Gastroesophageal sphincter (tissue), 4 donors: ENCODE data around the gene RDH16. TPM values are rescaled to one million over a fixed set of nuclear protein-coding genes. Genes with fewer than 3 reads are reported as not detected.
"Not testable (repeated sequence)": the region's sequence is repeated elsewhere in the genome, so short reads cannot be mapped to it uniquely, and the experiment has no call there.

ENCODE experiments used
- ATAC-seq: fragments of 150-250 bp; one replicate; pipeline ENCODE4 v1.9.1; 2016; ENCODE audit warnings: mild to moderate bottlenecking, moderate library complexity
- H3K27ac ChIP-seq, 4 donors: fragments of 200-600 bp; sonication (generic) in 3 of 4; 1 replicate in 3 of 4; 2 replicates in 1 of 4; pipeline ENCODE4 v1.5.1; 2016 to 2019
- H3K27me3 ChIP-seq: fragments of 200-600 bp; sonication (generic); one replicate; pipeline ENCODE4 v1.5.1; 2019
- H3K36me3 ChIP-seq, 2 donors: fragments of 200-600 bp; sonication (generic); one replicate each; pipeline ENCODE4 v1.5.1; 2019; ENCODE audit warnings: control low read depth in 1 of 2
- H3K4me1 ChIP-seq, 3 donors: fragments of 200-600 bp; sonication (generic); 1 replicate in 2 of 3; 2 replicates in 1 of 3; pipeline ENCODE4 v1.5.1; 2016 to 2019; ENCODE audit warnings: control low read depth in 2 of 3
- H3K4me3 ChIP-seq, 2 donors: fragments of 200-600 bp; sonication (generic); one replicate each; pipeline ENCODE4 v1.5.1; 2019; ENCODE audit warnings: mild to moderate bottlenecking in 1 of 2, moderate library complexity in 1 of 2
- H3K9me3 ChIP-seq, 3 donors: fragments of 200-600 bp; sonication (generic); one replicate each; pipeline ENCODE4 v1.5.1; 2017 to 2019; ENCODE audit warnings: control low read depth in 2 of 3
- EP300 ChIP-seq: sonication (generic); formaldehyde crosslinking; IDR thresholded peaks from one replicate; pipeline ENCODE4 v1.6.1; 2017; ENCODE audit warnings: antibody characterized with exemption, mild to moderate bottlenecking
- POLR2A ChIP-seq, 2 donors: fragments of 450-650 bp; IDR thresholded peaks; one replicate each; pipeline ENCODE4 v1.6.1; 2017; ENCODE audit warnings: antibody characterized with exemption in 2 of 2, mild to moderate bottlenecking in 2 of 2, moderate library complexity in 1 of 2
- POLR2AphosphoS5 ChIP-seq: sonication (generic); formaldehyde crosslinking; IDR thresholded peaks from one replicate; pipeline ENCODE4 v1.6.1; 2017; ENCODE audit warnings: antibody characterized with exemption
- WGBS, 2 donors: methylation state at CpG; one replicate each; pipeline ENCODE4 v1.1.5; 2018; ENCODE audit warnings: low coverage in 1 of 2; 5-methylcytosine and 5-hydroxymethylcytosine counted together
- total RNA-seq, 4 donors: library from RNA; depleted of rRNA; stranded (reverse); fragments of >200 nt; gene quantifications; one replicate each; pipeline ENCODE4 v1.1.0, GENCODE V29; 2016
- TF ChIP-seq, protein P1 (sequence below), 4 experiments: fragments of 200-600 bp in 2 of 4; fragments of 450-650 bp in 2 of 4; sonication (generic) in 1 of 4; IDR thresholded peaks; one replicate each; pipeline ENCODE4 v1.5.1; 2017 to 2019; ENCODE audit warnings: antibody characterized with exemption in 4 of 4, mild to moderate bottlenecking in 2 of 4, moderate library complexity in 2 of 4

The RDH16 gene
- total RNA-seq, 4 donors from 2014 or later: 0.22 to 0.81 (median 0.27) TPM; not detected in 1

DNA sequence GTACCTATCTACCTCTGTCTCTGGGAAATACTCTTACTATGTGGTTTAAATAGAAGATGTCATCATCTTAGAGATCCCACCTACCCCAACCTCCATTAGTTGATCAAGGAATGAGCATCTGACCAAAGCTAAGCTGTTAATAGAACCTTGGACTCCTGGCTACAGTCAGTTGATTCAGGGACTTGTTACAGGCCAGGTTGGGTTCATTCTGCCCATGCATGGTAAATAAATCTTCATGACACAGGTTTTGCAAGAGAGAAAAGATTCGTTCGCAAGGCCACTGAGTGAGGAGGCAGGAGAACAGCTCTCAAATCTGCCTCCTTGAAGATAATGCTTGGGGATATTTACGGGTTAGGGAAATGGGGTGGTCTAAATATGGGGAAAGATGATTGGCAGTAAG is 42.7 kb downstream of the RDH16 start:
- no peaks in the 10 kb centered on the region for H3K36me3 ChIP-seq
- peaks cover 4% of the 10 kb centered on the region for H3K27me3 ChIP-seq
- no peaks in the 10 kb centered on the region for H3K4me1 ChIP-seq
- TF ChIP-seq POLR2AphosphoS5: no peak
- no peak for TF ChIP-seq EP300
- TF ChIP-seq, protein P1, sequence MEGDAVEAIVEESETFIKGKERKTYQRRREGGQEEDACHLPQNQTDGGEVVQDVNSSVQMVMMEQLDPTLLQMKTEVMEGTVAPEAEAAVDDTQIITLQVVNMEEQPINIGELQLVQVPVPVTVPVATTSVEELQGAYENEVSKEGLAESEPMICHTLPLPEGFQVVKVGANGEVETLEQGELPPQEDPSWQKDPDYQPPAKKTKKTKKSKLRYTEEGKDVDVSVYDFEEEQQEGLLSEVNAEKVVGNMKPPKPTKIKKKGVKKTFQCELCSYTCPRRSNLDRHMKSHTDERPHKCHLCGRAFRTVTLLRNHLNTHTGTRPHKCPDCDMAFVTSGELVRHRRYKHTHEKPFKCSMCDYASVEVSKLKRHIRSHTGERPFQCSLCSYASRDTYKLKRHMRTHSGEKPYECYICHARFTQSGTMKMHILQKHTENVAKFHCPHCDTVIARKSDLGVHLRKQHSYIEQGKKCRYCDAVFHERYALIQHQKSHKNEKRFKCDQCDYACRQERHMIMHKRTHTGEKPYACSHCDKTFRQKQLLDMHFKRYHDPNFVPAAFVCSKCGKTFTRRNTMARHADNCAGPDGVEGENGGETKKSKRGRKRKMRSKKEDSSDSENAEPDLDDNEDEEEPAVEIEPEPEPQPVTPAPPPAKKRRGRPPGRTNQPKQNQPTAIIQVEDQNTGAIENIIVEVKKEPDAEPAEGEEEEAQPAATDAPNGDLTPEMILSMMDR (IDR thresholded peaks at IDR 0.05): no peak
- no peak for TF ChIP-seq POLR2A (IDR thresholded peaks at IDR 0.05)
- peaks cover 0 to 10% (median 0%) of the 10 kb centered on the region in 3 donors for H3K9me3 ChIP-seq
- 71 to 89% methylated on average over 3 of the region's 3 CpGs for WGBS, 2 donors
- H3K27ac ChIP-seq: no peak overlapping the region
- H3K4me3 ChIP-seq: no peak overlapping the region
- no peak for ATAC-seq

DNA sequence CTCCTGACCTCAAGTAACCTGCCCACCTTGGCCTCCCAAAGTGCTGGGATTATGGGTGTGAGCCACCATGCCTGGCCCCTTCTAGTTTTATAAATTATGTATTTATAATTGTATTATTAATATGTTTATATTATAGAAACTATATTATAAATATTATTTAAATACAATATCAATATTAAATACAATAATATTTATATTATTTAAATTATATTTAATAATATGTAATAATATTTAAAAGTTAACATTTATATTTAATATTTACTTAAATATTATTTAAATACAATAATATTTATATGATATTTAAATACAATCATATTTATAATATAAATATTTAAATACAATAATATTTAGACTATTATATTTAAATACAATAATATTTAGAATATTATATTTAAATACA is 43.2 kb downstream of the RDH16 start:
- no peak for ATAC-seq
- TF ChIP-seq EP300: no peak
- TF ChIP-seq, protein P1 (IDR thresholded peaks at IDR 0.05): no peak
- no peak for TF ChIP-seq POLR2A (IDR thresholded peaks at IDR 0.05)
- no peaks in the 10 kb centered on the region for H3K4me1 ChIP-seq
- peaks cover 8% of the 10 kb centered on the region for H3K27me3 ChIP-seq
- no peak overlapping the region for H3K4me3 ChIP-seq
- H3K9me3 ChIP-seq: peaks cover 0 to 15% (median 0%) of the 10 kb centered on the region in 3 donors
- H3K27ac ChIP-seq: no peak overlapping the region
- no peaks in the 10 kb centered on the region for H3K36me3 ChIP-seq

DNA sequence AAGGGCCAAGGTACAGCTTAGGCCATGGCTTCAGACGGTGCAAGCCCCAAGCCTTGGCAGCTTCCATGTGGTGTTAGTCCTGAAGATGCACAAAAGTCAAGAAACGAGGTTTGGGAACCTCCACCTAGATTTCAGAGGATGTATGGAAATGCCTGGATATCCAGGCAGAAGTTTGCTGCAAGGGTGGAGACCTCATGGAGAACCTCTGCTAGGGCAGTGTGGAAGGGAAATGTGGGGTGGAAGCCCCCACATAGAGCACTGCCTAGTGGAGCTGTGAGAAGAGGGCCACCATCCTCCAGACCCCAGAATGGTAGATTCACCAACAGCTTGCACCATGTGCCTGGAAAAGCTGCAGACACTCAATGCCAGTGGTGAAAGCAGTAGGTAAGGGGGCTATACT is 48.0 kb downstream of the RDH16 start:
- 81 to 82% methylated on average over 2 of the region's 2 CpGs for WGBS, 2 donors
- not testable (repeated sequence) for H3K27ac ChIP-seq

DNA sequence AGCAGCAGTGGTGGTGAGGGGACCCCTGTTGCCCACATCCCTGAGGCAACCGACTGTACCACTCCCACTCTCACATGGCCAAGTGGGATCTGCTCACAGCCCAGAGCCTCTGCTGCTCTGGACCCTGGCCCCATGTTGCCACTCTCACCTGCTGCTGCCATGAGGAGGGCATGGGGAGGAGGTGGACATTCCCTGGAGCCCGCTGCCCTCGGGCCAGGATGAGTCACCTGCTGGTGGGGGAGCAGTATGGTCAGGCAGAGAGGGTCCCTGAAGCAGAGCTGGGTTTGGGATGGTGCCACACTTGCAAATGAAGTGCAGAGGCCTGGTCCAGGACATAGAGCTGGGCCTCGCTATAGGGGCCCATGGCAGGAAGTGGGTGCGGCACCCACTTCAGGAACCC is 49.3 kb downstream of the RDH16 start:
- no CpG with 5 or more reads among the region's 5 CpGs for WGBS, 2 donors
- Histone ChIP-seq H3K4me3 (no peak overlapping the region), H3K9me3 (peaks cover 0 to 28% (median 0%) of the 10 kb centered on the region in 3 donors), H3K4me1 (no peaks in the 10 kb centered on the region), H3K27me3 (peaks cover 8% of the 10 kb centered on the region), H3K36me3 (no peaks in the 10 kb centered on the region), H3K27ac (no peak overlapping the region)
- TF ChIP-seq POLR2AphosphoS5 (no peak), EP300 (no peak), POLR2A (IDR thresholded peaks at IDR 0.05) (no peak)
- TF ChIP-seq, protein P1 (IDR thresholded peaks at IDR 0.05): no peak
- no peak for ATAC-seq

More for the DNA sequence above, 48.0 kb downstream of the RDH16 start:
- H3K4me3 ChIP-seq, H3K4me1 ChIP-seq, ATAC-seq, H3K36me3 ChIP-seq, H3K27me3 ChIP-seq: not testable (repeated sequence)
- peaks cover 0 to 18% (median 0%) of the 10 kb centered on the region in 3 donors for H3K9me3 ChIP-seq

DNA sequence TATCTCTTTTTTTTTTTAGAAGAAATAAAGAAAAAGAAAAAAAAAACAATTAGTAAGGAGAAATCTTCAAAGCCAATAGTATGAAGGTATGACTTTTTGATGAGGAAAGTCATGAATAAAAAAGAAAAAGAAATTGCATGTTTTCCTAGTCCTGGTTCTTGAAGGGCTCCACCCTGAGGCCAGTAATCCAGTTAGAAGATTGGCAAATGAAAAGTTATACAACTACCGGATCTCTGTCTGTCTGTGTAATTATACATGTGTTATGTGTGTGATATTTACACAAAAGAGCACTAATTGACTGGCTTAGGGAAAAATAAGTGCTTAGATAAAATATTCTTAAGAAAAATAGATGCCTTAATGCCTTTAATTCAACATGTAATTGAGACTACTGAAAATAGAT is 51.6 kb downstream of the RDH16 start:
- Histone ChIP-seq H3K36me3 (no peaks in the 10 kb centered on the region), H3K9me3 (peaks cover 0 to 42% (median 0%) of the 10 kb centered on the region in 3 donors), H3K27ac (no peak overlapping the region), H3K27me3 (peaks cover 8% of the 10 kb centered on the region), H3K4me3 (no peak overlapping the region), H3K4me1 (no peaks in the 10 kb centered on the region)
- TF ChIP-seq POLR2AphosphoS5: no peak
- TF ChIP-seq, protein P1 (IDR thresholded peaks at IDR 0.05): no peak
- no peak for TF ChIP-seq EP300
- no peak for TF ChIP-seq POLR2A (IDR thresholded peaks at IDR 0.05)
- ATAC-seq: no peak
- 75% methylated on average over 1 of the region's 1 CpG for WGBS, 2 donors
